ENCODE measurements around the gene KCTD1.

The KCTD1 gene

GRCh38 chr18:26480897-26481795 lies 67.2 kb downstream of the KCTD1 start:
- no peak for DNase-seq

DNA sequence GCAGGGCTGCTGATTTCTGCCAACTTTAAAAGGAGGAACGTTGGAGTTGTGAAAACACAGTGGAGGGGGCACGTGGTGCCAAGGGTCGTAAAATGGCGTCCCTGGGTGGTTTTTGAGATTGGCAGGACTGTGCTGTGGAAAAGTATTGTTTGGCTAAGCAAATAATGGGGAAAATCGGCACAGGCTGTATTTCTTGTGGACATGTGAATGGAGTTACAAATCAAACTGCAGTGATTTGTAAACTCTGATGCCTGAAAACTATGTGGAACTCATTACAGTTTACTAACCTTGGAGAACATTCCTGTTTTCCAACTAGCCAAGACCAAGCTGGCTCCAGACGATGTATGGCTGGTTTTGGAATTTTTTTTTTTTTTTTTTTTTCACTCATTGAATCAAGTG lies 68.7 kb downstream of the KCTD1 start:
- no peak for DNase-seq

DNA sequence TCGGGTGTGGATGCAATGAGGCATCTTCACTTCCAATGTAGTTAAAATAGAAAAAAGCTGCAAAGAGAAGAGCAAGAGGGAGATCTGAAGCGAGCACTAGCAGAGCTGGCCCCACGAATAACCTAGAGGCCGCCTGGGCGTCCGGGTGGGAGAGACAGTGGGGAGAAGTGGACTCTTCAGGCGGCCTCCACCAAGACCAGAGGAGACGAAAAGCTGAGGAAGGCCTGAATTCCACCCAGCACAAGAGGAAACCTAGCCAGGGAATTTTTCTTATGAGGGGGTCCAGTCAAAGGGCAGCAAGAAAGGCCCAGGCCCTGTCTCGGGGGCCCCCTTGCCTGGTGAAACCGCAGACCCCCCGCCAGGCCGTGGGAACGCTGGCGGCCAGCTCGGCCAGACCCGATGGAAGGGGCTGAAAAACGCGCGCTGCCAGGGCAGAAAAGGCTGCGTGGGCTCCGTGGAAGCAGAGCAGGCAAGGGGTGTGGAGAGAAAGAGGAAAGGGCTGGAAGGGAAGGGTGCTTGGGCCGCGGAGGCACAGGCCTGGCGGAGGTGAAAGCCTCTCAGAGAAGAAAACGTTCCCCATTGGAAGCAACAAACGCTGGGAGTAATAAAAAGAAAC lies 69.2 kb downstream of the KCTD1 start:
- DNase-seq = no peak

GRCh38 chr18:26477828-26478466 lies 70.4 kb downstream of the KCTD1 start:
- no peak for DNase-seq

DNA sequence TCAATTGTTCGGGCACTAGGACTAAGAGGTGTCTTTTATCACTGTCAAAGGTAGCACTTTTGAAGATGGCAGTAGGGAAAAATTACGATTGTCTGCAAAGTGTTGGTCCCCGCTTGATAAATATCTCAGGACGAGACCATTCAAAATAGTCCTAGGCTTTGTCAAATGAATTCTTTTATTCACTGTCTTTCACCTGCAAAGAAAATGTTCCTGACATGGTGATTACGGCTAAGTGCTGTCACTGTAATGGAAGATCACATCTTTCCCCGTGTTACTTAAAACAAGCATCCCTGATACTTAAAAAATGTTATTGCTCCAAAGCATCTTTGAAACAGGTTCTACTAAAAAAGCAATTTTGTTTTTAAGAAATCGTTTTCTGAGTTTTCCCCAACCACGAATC lies 71.7 kb downstream of the KCTD1 start:
- DNase-seq = no peak

GRCh38 chr18:26474542-26474941 lies 73.8 kb downstream of the KCTD1 start:
- no peak for DNase-seq

GRCh38 chr18:26473672-26474071 lies 74.7 kb downstream of the KCTD1 start:
- DNase-seq = no peak

- DNase-seq = no peak
These were observed 76.5 kb downstream of the KCTD1 start for GRCh38 chr18:26471826-26472225.

DNA sequence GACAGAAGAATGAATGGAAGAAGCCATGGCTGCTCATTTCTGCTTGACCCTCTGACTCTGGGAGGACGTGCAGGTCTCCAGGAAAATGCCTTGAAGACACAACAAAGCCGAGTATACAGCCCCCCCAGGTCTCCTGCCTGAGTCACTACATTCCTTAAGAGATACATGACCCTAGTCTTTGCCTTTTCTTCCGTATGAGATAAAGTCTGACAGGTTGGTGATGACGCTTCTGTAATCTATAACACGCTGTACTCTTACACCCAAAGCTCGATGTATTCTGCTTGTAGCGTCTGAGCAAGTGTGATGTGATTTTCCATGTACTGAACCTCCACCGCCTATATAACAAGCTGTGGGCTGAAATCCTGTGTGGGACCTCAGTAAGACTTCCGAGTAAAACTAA lies 77.3 kb downstream of the KCTD1 start:
- no peak for DNase-seq

DNA sequence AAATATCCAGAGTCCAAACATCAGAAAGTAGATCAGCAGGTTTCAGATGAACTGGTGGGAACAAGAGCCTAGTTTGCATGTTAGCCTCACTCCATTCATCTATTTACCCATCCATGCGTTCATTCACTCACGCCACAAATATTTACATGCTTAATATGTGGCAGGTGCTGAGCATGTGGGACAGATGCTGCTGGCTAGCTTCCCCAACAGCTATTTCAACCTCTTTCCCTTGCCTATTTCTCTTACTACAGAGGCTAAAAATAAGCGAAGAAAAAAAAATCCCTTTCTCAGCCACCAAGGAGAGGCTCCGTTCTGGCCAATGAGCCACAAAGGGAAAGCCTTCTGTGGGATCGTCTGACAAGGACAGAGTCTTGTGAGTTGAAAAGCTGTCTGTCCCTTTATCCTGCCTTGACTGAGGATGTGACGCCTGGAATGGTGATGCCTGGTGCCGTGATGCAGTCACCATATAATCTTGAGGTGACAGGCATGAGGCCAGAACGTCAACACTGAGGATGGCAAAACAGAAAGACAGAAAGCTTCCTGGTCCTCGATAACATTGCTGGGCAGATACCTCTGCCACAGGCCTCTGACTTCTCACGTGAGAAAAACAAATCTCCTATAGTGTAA lies 78.2 kb downstream of the KCTD1 start:
- no peak for DNase-seq

GRCh38 chr18:26468931-26469340 lies 79.4 kb downstream of the KCTD1 start:
- no peak for DNase-seq

- no peak for DNase-seq
These were observed 82.3 kb downstream of the KCTD1 start for GRCh38 chr18:26466026-26466425.

GRCh38 chr18:26465431-26465830 lies 82.9 kb downstream of the KCTD1 start:
- DNase-seq = no peak

- DNase-seq = no peak
These were observed 84.0 kb downstream of the KCTD1 start for GRCh38 chr18:26464128-26465011.

- no peak for DNase-seq
These were observed 86.0 kb downstream of the KCTD1 start for GRCh38 chr18:26462355-26462754.

DNA sequence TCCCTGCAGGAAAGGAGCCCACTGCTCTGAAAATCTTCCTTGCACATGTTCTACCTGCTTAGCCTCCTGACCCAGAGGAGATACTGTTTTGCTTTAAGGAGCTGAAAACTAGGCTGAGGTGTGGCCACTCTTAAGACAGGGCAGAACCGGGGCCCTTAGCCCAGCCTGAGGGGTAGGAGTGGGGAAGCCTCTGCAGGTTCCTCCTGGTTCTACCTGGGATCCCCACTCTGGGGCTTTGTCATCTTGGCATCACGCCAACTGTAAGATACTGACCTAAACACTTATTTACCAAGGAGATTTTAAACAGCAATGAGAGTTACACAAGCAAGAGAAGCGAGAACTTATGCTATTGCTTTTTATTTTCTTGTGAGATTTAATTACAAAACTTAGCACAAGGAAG lies 86.9 kb downstream of the KCTD1 start:
- no peak for DNase-seq

- no peak for DNase-seq
These were observed 87.8 kb downstream of the KCTD1 start for GRCh38 chr18:26460449-26461091.

GRCh38 chr18:26459884-26460283 lies 88.5 kb downstream of the KCTD1 start:
- no peak for DNase-seq

DNA sequence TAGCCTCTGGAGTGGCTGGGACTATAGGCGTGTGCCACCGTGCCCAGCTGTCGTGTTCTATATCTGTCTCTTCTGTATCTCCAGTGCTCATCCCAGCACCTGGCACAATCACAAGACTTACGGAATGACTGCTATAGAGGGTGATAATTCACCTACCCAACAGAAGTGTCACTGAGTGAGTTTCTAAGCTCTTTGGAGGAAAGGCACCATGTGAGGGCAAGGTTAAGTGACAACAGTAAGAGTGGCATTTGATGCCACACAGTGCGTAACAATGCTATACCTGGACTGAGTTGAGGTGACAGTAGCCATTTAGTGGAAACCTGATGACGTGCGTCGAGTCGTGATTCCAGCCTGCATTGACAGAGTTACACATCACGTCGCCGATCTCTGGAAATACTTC lies 89.0 kb downstream of the KCTD1 start:
- DNase-seq = no peak

- no peak for DNase-seq
These were observed 89.7 kb downstream of the KCTD1 start for GRCh38 chr18:26458526-26459232.

All from CD4-positive, alpha-beta T cell treated with Interleukin-17A for 4 hours (primary cell).